Measurements from ENCODE around the gene SERPINE1. TPM values are rescaled to one million over a fixed set of nuclear protein-coding genes. Genes with fewer than 3 reads are reported as not detected.
A peak's percentile ranks its signal among the peaks of the same experiment; 100 is the strongest.

The SERPINE1 gene
- total and polyA plus RNA-seq, 5 donors from 2014 or later = 0.39 TPM; not detected in 4

- peaks cover 77% of the 10 kb centered on the region for H3K27me3 Mint-ChIP-seq
- Histone ChIP-seq H3K4me1 (ENCODE audit: control insufficient read depth, insufficient read depth, low read length, poor library complexity, severe bottlenecking) (peaks cover 15% of the 10 kb centered on the region), H3K9me3 (ENCODE audit: control insufficient read depth in 2 of 2, low read length in 2 of 2) (no peaks in the 10 kb centered on the region), H3K27ac (ENCODE audit: insufficient read depth, low read length, poor library complexity, severe bottlenecking) (no peak overlapping the region), H3K4me3 (ENCODE audit: low read depth, low read length) (no peak overlapping the region), H3K36me3 (ENCODE audit: control insufficient read depth, insufficient read depth, low read length) (no peaks in the 10 kb centered on the region), H3K27me3 (ENCODE audit: control insufficient read depth, insufficient read depth, low read length) (peaks cover 29% of the 10 kb centered on the region)
- H3K27ac Mint-ChIP-seq = no peak overlapping the region
- peak overlapping the region in 2 of 4 donors; percentile 19 to 68 for H3K4me3 Mint-ChIP-seq
- H3K4me1 Mint-ChIP-seq = peaks cover 0 to 27% (median 13%) of the 10 kb centered on the region in 4 donors
- H3K36me3 Mint-ChIP-seq = no peaks in the 10 kb centered on the region
- ATAC-seq (ENCODE audit: low read depth in 2 of 2) (no peak), DNase-seq (no peak)
- H3K9me3 Mint-ChIP-seq = peaks cover 0 to 2% (median 0%) of the 10 kb centered on the region in 7 donors
These were observed 52.2 kb downstream of the SERPINE1 start for GRCh38 chr7:101179117-101179516.

GRCh38 chr7:101179713-101180112 is 52.8 kb downstream of the SERPINE1 start:
- no peaks in the 10 kb centered on the region for H3K9me3 ChIP-seq (ENCODE audit: control insufficient read depth in 2 of 2, low read length in 2 of 2)
- peaks cover 28% of the 10 kb centered on the region for H3K27me3 ChIP-seq (ENCODE audit: control insufficient read depth, insufficient read depth, low read length)
- Mint-ChIP-seq H3K9me3 (peaks cover 0 to 2% (median 0%) of the 10 kb centered on the region in 7 donors), H3K4me1 (peaks cover 0 to 21% (median 11%) of the 10 kb centered on the region in 4 donors), H3K27ac (no peak overlapping the region), H3K36me3 (no peaks in the 10 kb centered on the region), H3K4me3 (no peak overlapping the region), H3K27me3 (peaks cover 75% of the 10 kb centered on the region)
- peaks cover 11% of the 10 kb centered on the region for H3K4me1 ChIP-seq (ENCODE audit: control insufficient read depth, insufficient read depth, low read length, poor library complexity, severe bottlenecking)
- no peak overlapping the region for H3K4me3 ChIP-seq (ENCODE audit: low read depth, low read length)
- no peaks in the 10 kb centered on the region for H3K36me3 ChIP-seq (ENCODE audit: control insufficient read depth, insufficient read depth, low read length)
- no peak overlapping the region for H3K27ac ChIP-seq (ENCODE audit: insufficient read depth, low read length, poor library complexity, severe bottlenecking)
- DNase-seq = no peak
- ATAC-seq (ENCODE audit: low read depth in 2 of 2) = no peak

- no peak within 1 kb of the TSS for H3K27ac Mint-ChIP-seq
- no peak for ATAC-seq (ENCODE audit: low read depth in 2 of 2)
These were observed 53.3 kb downstream of the SERPINE1 start, which contains the start of gene NAT16 for GRCh38 chr7:101180130-101180755. TSS of gene NAT16 (minus strand) at chr7:101180293. CDS start at chr7:101174807, 5,486 bp downstream.

GRCh38 chr7:101185258-101185839 is 58.4 kb downstream of the SERPINE1 start:
- Mint-ChIP-seq H3K4me1 (peaks cover 0 to 14% (median 5%) of the 10 kb centered on the region in 4 donors), H3K4me3 (no peak overlapping the region), H3K36me3 (no peaks in the 10 kb centered on the region), H3K27ac (no peak overlapping the region), H3K9me3 (peaks cover 0 to 2% (median 0%) of the 10 kb centered on the region in 7 donors), H3K27me3 (peaks cover 46% of the 10 kb centered on the region)
- peaks cover under 1% of the 10 kb centered on the region for H3K4me1 ChIP-seq (ENCODE audit: control insufficient read depth, insufficient read depth, low read length, poor library complexity, severe bottlenecking)
- no peaks in the 10 kb centered on the region for H3K36me3 ChIP-seq (ENCODE audit: control insufficient read depth, insufficient read depth, low read length)
- H3K4me3 ChIP-seq (ENCODE audit: low read depth, low read length) = no peak overlapping the region
- H3K9me3 ChIP-seq (ENCODE audit: control insufficient read depth in 2 of 2, low read length in 2 of 2) = no peaks in the 10 kb centered on the region
- H3K27me3 ChIP-seq (ENCODE audit: control insufficient read depth, insufficient read depth, low read length) = peaks cover 7% of the 10 kb centered on the region
- DNase-seq = no peak
- no peak overlapping the region for H3K27ac ChIP-seq (ENCODE audit: insufficient read depth, low read length, poor library complexity, severe bottlenecking)
- no peak for ATAC-seq (ENCODE audit: low read depth in 2 of 2)

More at GRCh38 chr7:101180130-101180755, 53.3 kb downstream of the SERPINE1 start, which contains the start of gene NAT16:
- peaks cover 24% of the 10 kb centered on the region for H3K27me3 ChIP-seq (ENCODE audit: control insufficient read depth, insufficient read depth, low read length)
- H3K4me1 ChIP-seq (ENCODE audit: control insufficient read depth, insufficient read depth, low read length, poor library complexity, severe bottlenecking) = peaks cover 11% of the 10 kb centered on the region
- no peaks in the 10 kb centered on the region for H3K36me3 Mint-ChIP-seq
- no peaks in the 10 kb centered on the region for H3K36me3 ChIP-seq (ENCODE audit: control insufficient read depth, insufficient read depth, low read length)
- H3K4me1 Mint-ChIP-seq = peaks cover 0 to 19% (median 9%) of the 10 kb centered on the region in 4 donors
- H3K27ac ChIP-seq (ENCODE audit: insufficient read depth, low read length, poor library complexity, severe bottlenecking) = no peak within 1 kb of the TSS
- H3K4me3 Mint-ChIP-seq = peak within 1 kb of the TSS in 2 of 4 donors; percentile 26 to 68
- H3K9me3 ChIP-seq (ENCODE audit: control insufficient read depth in 2 of 2, low read length in 2 of 2) = no peaks in the 10 kb centered on the region
- no peak within 1 kb of the TSS for H3K4me3 ChIP-seq (ENCODE audit: low read depth, low read length)
- H3K9me3 Mint-ChIP-seq = peaks cover 0 to 2% (median 0%) of the 10 kb centered on the region in 7 donors
- peaks cover 73% of the 10 kb centered on the region for H3K27me3 Mint-ChIP-seq
- no peak for DNase-seq

GRCh38 chr7:101186194-101186593 is 59.3 kb downstream of the SERPINE1 start:
- peaks cover 0 to 9% (median 2%) of the 10 kb centered on the region in 4 donors for H3K4me1 Mint-ChIP-seq
- no peaks in the 10 kb centered on the region for H3K9me3 ChIP-seq (ENCODE audit: control insufficient read depth in 2 of 2, low read length in 2 of 2)

GRCh38 chr7:101186844-101187428 is 60.0 kb downstream of the SERPINE1 start:
- peaks cover 34% of the 10 kb centered on the region for H3K27me3 Mint-ChIP-seq
- no peak overlapping the region for H3K4me3 Mint-ChIP-seq
- Histone ChIP-seq H3K4me3 (ENCODE audit: low read depth, low read length) (no peak overlapping the region), H3K27me3 (ENCODE audit: control insufficient read depth, insufficient read depth, low read length) (peaks cover 5% of the 10 kb centered on the region), H3K36me3 (ENCODE audit: control insufficient read depth, insufficient read depth, low read length) (no peaks in the 10 kb centered on the region), H3K9me3 (ENCODE audit: control insufficient read depth in 2 of 2, low read length in 2 of 2) (no peaks in the 10 kb centered on the region), H3K27ac (ENCODE audit: insufficient read depth, low read length, poor library complexity, severe bottlenecking) (no peak overlapping the region), H3K4me1 (ENCODE audit: control insufficient read depth, insufficient read depth, low read length, poor library complexity, severe bottlenecking) (no peaks in the 10 kb centered on the region)
- no peaks in the 10 kb centered on the region for H3K36me3 Mint-ChIP-seq
- peaks cover 0 to 8% (median 2%) of the 10 kb centered on the region in 4 donors for H3K4me1 Mint-ChIP-seq
- DNase-seq = no peak
- H3K27ac Mint-ChIP-seq = no peak overlapping the region
- H3K9me3 Mint-ChIP-seq = no peaks in the 10 kb centered on the region
- no peak for ATAC-seq (ENCODE audit: low read depth in 2 of 2)

More at GRCh38 chr7:101186194-101186593, 59.3 kb downstream of the SERPINE1 start:
- H3K4me3 Mint-ChIP-seq = no peak overlapping the region
- H3K9me3 Mint-ChIP-seq = no peaks in the 10 kb centered on the region
- H3K27me3 Mint-ChIP-seq = peaks cover 40% of the 10 kb centered on the region
- ATAC-seq (ENCODE audit: low read depth in 2 of 2) = no peak
- no peaks in the 10 kb centered on the region for H3K36me3 ChIP-seq (ENCODE audit: control insufficient read depth, insufficient read depth, low read length)
- H3K27me3 ChIP-seq (ENCODE audit: control insufficient read depth, insufficient read depth, low read length) = peaks cover 7% of the 10 kb centered on the region
- no peaks in the 10 kb centered on the region for H3K4me1 ChIP-seq (ENCODE audit: control insufficient read depth, insufficient read depth, low read length, poor library complexity, severe bottlenecking)
- no peak for DNase-seq
- H3K27ac ChIP-seq (ENCODE audit: insufficient read depth, low read length, poor library complexity, severe bottlenecking) = no peak overlapping the region
- no peaks in the 10 kb centered on the region for H3K36me3 Mint-ChIP-seq
- no peak overlapping the region for H3K4me3 ChIP-seq (ENCODE audit: low read depth, low read length)
- no peak overlapping the region for H3K27ac Mint-ChIP-seq

Measured in CD4-positive, CD25-positive, alpha-beta regulatory T cell (primary cell).